NCI-H2196 treated with DMSO at 0.1 percent for 48 hours (cell line): Measurements from ENCODE around the gene CELF6.

ENCODE experiments used
- DNase-seq: peaks from one replicate; lab custom pipeline; 2025; ENCODE audit not compliant: unreplicated experiment; lab: John Stamatoyannopoulos, UW

The CELF6 gene

DNA sequence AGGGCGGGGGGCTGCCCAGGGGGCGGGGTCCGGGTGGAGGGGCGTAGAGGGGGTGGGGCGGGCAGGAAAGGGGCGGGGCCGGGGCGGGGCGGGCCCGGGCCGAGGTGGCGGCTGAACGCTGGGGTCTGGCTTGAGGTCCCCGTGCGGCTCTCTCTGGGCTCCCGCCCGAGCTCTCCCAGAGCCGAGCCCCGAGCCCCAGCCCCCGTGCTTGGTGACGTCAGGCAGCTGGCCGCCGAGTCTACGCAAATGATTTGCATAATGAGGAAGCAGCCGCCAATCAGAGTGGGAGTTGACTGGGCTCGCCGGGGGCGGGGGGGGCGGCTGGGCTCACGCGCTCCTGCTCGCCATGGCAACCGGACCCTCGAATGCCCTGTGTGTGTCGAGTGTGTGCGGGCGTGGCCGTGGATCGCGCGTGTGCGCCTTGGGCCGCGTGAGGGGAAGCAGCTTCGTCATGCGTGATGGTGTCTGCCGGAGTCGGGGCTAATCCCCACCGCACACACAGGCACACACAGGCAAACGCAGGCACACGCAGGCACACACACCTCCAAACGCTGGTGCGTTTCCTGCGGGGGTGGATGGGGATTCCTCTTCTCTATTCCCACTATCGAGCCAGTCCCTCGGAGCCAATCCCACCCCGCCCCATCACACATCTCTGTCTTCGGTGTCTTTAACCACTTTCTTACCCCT is at the start of gene CELF6:
CELF6 (minus strand) TSS at position 173 of the 687 bp plus-strand sequence. CDS start 283 bp downstream, outside the sequence.
- DNase-seq = peak; percentile 67

DNA sequence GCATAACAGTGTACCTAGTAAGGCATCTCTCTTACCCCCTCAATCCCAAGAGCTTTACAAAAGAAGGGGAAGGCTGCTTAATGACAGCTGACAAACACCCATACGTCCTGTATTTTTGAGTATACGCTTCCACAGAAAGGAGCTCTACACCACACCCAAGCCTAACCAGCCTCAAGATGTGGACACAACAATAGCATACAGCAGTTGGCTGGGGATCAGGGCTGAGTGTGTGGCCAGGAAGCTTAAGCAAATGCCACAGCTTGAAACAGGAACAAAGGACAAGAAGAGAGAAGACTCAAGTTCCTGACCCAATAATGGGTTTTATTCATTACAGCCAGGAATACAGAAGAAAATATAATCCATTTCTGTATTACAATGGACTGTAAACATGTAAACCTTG is 48.9 kb upstream of the CELF6 start:
- DNase-seq = no peak

DNA sequence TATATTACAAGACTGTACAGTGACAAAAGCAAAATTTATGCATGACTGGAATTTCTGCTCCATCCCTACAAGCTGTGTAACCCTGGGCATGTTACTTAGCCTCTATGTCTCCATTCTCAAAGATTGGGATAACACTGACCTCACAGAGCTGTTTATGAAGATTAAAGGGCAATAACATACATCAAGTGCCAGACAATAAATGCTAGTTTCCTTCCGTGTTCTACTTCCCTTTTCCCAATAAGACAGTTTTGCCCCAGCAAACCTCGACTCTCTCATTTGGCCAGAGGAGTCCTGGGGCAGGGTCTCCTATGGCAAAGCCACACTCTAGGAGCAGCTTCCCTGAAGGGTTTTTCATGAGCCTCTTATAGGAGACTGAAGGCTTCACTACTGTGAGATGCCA is 48.4 kb upstream of the CELF6 start:
- DNase-seq = no peak

DNA sequence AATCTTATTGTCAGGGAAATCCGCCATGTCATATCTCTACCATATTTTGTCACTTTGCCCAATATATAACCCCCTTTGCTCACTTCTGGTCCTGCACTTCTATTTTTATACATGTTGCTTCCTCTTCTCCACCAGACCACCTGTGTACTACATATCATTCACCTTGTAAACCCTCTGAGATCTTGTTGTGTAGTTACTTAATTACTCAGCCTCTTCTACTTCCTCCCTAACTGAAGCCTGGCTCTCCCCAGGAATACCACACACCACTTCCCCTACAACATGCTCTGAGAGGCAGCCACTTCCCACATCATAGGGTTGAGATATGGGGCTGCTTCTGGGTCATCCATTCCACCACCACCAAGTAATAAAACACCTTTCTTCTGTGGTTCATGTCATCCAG is 45.9 kb upstream of the CELF6 start:
- no peak for DNase-seq

DNA sequence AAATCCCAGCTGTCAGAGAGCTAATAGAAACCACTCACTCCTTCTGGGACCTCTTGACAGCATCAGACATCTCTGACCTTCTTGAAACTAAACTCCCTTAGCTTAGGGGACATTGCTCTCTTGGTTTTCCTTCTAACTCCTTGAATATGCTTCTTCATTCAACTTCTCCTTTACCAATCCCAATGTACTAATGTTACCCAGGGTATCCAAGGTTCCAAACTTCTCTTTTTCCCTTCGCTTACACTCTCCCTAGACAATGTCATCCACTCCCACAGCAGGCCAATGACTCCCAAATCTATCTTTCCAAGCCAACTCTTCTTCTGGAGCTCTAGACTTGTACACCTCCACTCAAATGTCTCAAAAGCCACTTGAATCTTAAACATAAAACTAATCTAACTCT is 41.2 kb upstream of the CELF6 start:
- DNase-seq = no peak

DNA sequence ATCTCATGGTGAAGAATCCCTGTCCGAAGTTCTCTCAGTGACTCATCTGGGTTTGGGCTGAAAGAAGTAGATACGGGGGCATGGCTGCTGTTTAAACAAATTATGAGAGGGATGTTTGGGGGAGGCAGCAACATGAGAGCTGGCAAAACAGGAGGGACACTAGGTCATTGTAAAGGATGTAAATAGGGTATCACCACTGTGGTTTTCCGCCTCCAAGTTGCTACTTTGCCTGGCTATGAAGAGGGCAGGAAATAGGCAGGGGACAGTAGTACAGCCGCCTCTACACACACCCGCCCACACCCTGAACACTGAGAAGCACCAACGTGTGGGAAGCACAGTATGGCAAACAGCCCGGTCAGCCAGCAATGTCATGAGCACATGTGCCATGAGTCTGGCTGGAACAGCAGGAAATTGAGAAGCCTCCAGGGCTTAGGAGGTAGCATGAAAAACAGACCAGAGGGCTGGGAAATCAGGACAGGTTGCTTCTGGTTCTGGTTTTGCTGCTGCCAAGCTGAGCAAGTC is 38.8 kb upstream of the CELF6 start:
- no peak for DNase-seq

DNA sequence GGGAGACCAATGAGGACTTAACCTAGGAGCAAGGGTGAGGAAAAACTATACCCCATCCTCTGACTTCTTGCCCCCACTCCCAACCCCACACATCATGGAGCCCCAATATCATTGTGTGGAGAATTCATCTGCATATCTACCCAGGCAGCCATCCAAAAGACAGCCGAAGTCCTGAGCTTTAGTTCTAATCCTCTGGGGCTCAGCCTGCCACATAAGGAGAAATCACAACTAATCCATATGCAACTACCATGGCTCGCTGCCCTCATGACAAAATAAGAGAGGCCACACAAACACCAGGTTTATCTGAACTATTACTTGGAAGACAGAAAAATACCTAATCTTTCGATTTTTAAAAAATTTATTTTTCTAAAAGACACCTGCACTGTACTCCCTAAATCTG is 38.2 kb upstream of the CELF6 start:
- no peak for DNase-seq

DNA sequence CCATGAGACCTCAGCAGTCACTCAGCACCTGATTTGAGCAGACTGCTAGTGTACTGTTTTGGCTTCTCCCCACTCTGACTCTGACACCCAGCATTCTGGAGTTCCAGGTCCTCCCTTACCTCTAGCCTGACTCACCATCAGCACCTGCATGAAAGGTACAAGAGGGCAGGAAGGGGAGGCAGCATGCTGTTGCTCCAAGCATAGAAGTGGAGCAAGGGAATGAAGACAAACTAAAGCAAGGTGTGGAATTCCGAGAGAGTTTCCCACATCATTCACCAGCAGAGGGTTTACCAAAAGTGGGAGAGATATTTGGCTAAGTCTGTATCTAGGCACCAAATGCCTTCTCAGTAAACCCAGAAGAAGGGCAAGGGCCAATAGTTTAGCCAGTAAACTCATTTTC is 34.5 kb upstream of the CELF6 start:
- DNase-seq = no peak

DNA sequence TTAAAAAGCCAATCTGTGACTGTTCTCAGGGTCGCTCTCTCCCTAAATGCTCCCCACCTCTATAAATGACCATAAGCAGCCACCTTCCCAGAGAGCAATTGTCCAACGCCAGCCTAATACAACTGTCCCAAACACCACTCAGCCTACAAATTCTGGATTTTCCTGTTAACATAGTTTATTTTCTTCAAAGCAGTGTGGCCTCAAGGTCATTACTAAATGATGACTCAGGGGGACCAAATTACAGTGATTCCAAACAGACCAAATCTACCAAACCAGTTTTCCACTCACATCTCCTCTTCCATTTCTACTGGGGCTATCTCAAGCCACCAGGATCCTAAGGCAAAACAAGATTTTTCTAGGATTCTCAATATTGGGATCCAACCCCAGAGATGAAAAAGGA is 33.3 kb upstream of the CELF6 start:
- DNase-seq = no peak

DNA sequence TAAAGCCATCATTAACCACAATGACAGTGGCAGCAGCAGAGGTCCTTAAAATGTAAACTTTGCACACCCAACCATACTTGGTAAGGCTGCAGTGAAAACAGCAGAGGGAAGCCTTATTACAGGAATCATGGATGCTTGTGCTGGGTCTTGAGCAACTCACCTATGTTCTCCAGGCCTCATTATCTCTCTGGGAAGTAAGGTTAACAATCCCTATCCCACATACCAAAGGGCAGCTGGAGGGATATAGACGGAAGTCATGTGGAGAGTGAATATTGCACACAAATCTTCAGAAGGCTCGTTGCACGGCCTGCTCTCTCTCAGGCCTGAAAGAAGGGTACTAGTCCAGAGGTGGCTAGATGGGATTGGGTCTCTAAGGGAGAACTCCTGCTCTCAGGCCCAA is 25.8 kb upstream of the CELF6 start:
- DNase-seq = no peak

DNA sequence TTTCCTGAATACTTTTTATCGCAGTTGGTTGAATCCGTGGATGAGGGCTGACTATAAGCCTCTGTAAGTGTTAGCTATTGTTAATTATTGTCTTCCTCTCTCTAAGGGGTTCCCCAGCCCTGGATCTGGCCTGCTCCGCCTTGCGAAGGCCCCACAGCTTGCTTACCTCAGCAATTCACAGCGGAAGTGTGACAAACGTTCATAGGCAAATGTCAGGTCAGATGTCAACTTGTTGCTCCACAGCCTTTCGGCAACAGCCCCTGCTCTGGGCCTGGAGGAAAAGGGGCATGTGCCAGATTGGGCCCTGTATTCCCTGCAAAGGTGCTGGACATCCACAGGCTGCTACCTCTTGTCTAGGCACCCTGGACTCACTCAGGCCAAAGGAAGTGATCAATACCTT is 25.3 kb upstream of the CELF6 start:
- no peak for DNase-seq

DNA sequence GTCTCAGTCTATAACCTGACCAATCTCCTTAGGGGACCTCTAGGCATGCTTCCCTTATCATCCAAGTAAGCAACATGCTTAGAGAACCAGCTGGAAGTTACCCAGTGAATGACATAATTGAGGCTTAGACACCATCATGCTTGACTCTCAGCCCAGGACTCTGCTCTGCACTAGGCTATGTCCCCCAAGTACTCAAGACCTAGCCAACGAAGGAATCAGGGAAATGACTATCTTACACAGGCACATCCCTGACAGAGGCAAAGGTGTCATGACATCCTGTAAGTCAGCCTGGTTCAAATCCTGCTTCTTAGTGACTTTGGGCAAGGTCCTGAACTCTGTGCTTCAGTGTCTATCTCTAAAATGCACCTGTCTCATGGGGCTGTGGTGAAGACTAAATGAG is 24.6 kb upstream of the CELF6 start:
- no peak for DNase-seq

DNA sequence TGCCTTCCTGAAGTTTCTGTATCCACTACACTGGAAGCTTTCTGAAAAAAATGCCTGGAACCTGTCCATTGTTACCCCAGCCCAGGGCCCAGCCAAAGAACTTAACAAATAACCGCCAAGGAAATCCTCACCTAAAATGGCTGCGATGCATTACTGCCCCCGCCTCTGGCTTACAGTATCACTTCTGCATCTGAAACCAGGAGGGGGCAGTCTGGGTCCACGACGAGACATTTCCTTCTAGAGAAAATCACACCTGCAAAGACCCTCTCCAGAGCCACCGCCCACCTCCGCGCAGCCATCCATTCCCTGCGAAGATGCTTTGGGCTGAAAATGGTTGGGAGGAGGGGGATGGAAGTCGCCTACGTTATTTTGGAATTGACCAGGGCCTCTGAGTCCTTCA is 22.4 kb upstream of the CELF6 start:
- DNase-seq = no peak

DNA sequence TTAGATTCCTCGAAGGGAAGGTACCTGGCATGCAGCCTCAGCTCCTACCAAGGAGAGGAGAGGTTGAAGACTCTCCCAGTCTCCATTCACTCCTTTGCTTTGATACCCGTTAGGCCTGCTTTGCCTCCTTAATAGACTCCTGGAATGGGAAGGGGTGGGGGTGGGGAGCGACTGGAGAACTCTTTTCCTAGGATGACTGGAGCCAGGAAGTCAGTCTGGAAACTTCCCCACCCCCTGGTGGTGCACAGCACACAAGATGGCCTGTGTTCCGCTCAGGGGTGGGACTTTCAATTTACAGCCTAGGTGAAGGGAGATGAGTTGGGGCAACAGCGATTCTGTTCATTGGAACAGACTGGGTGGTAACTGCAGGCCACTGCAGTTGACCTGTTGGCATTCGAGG is 21.4 kb upstream of the CELF6 start:
- DNase-seq = no peak

DNA sequence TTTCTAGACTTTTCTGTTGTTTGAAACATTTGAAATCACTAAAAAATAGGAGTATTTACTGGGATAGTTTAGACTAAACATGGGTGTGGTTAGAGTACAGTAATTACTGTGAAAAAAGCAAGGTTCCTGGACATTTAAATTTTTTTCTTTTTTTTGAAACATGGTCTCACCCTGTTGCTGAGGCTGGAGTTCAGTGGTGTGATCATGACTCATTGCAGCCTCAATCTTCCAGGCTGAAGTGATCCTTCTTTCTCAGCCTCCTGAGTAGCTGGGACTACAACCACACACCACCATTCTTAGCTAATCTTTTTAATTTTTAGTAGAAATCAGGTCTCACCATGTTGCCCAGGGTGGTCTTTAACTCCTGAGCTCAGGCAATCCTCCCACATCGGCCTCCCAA is 20.4 kb upstream of the CELF6 start:
- no peak for DNase-seq

DNA sequence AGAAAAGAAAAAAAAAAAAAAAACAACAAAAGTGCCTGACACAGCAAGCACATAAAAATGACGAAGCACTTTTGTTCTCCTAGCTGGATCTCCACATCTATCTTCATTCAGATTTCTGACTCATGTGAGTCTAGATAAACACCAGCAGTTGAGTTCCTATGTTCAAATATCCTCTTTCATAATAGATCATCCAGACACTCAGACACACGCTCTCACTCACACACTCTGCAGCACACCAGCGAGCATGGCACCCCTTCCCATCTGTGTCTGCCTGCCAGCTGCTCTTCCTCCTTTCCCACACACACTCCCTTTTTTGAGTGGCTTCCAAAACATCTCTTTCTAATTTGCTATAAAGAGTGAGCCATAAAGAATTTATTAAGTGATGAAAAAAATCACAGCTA is 19.8 kb upstream of the CELF6 start:
- no peak for DNase-seq

DNA sequence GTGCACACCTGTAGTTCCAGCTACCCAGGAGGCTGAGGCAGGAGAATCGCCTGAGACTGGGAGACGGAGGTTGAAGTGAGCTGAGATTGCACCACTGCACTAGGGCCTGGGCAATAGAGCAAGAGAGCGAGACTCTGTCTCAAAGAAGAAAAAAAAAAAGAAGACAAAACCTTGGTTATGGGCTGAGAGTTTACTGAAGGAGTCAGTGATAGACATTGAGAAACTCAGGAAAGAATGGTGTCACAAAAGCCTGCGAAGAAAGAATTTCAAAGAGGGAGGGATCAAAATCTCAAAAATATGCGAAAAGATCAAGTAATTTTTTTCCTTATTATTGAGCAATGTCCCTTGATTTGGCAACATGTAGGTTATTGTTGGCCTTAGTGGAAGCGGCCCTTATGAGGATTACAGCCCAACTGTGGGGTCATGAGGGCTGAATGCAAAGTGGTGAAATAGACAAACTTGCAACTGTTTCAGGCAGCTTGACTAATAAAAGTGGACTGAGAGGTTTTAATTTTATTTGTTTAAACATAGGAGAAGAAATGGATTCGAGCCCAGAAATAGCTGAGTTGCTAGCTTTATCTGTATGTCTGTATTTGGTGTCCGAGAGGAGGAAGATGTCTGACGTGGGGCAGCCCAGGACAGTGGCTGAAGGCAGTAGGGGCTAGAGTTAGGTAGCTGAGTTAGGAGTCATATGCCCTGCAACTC is 18.8 kb upstream of the CELF6 start:
- no peak for DNase-seq

DNA sequence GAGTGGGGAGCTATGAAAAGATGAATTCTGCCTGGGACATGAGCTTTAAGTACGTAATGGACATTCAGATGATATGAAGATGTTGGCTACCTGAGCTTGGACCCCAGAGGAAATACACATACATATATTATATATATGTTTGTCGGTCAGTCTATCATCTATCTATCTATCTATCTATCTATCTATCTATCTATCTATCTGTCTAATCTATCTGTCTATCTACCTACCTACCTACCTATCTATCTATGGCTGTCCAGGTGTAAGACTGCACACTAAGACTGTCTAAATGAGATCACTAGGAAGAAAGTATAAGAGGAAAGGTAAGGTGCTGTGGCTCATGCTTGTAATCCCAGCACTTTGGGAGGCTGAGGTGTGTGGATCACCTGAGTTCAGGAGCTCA is 18.2 kb upstream of the CELF6 start:
- no peak for DNase-seq

DNA sequence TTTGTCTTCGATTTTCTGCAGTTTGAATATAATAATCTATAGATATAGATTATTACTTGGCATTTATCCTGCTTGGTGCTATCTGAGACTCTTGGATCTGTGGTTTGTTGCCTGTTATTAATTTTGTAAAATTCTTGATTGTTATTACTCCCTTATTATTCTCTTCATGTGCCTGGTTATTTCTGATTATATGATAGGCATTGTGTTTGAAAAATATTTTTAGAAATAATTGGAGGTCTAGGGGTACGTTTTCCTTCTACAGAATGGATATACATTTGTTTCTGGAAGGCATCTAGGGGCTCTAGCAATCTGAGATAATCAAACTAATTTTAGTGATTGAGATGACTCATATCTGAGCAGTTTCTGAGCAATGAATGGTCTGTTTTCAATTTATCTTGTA is 14.9 kb upstream of the CELF6 start:
- DNase-seq = no peak

DNA sequence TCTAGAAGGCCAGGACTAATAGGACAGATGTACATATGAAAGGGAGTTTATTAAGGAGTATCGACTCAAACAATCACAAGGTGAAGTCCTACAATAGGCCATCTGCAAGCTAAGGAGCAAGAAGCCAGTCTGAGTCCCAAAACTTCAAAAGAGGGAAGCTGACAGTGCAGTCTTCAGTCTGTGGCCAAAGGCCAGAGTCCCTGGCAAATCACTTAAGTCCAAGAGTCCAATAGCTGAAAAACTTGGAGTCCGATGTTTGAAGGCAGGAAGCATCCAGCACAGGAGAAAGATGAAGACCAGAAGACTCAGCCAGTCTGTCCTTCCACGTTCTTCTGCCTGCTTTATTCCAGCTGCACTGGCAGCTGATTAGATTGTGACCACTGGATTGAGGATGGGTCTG is 11.1 kb upstream of the CELF6 start:
- no peak for DNase-seq

DNA sequence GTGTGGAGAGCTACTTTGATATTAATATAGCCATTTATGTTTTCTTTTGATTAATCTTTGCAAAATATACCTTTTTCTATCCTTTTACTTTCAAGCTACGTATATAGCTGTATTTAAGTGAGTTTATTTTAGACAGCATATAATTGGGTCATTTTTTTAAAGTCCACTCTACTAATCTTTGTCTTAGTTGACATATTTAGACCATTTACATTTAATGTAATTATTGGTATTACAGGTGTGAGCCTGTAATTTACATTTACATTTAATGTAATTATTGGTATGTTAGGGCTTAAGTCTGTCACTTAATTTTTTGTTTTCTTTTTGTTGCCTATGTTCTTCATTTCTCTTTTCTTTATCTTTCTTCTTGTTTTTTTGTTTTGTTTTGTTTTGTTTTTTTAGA is 3.8 kb upstream of the CELF6 start:
- no peak for DNase-seq

DNA sequence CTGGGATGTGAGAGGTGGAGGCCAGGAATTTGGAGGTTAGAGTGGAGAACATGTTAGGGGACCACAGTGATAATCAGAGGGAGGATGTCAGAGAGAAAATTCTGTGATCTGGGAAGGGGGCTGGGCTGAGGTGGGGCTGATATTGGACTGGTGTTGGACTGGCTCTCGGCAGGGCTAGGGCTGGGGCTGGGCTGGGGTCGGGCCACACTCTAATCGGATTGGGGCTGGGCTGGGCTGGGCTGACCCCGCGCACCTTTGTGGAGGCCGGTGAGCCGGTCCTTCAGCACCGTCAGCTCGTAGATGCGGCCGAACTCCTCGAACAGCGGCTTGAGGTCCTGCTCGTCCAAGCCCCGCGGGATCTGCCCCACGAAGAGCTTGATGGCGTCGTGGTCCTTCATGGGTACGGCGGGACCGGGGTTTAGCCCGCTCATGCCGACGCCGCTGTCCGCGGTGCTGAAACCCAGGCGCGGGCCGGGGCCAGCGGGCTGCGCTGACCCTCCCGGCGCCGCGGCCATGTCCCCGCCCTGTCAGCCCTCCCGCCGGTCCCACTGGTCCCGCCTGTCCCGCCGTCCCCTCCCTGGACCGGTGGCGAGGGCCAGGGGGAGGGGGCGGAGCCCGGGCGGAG is 485 bp downstream of the CELF6 start:
- DNase-seq = no peak
